ENCODE results near the gene ATP2C1.

DNA sequence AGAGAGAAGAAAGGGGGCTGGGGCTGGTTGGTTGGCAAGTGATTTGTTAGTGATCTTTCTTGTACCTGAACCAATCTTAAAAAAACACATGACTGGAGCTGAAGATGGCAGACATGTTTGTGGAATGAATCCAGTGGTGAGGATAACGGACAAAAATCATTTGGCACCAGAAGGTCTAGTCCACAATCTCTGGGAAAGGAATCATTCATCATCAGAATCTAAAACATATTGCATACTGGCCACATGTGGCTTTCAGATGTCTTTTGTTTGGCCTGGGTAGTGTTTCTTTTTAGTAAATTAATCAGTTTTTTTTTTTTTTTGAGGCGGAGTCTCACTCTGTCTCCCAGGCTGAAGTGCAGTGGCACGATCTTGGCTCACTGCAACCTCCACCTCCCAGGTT is 137.8 kb downstream of the ATP2C1 start:
- no peak for TF ChIP-seq POLR2A (IDR thresholded peaks at IDR 0.05)
- TF ChIP-seq, protein P1, sequence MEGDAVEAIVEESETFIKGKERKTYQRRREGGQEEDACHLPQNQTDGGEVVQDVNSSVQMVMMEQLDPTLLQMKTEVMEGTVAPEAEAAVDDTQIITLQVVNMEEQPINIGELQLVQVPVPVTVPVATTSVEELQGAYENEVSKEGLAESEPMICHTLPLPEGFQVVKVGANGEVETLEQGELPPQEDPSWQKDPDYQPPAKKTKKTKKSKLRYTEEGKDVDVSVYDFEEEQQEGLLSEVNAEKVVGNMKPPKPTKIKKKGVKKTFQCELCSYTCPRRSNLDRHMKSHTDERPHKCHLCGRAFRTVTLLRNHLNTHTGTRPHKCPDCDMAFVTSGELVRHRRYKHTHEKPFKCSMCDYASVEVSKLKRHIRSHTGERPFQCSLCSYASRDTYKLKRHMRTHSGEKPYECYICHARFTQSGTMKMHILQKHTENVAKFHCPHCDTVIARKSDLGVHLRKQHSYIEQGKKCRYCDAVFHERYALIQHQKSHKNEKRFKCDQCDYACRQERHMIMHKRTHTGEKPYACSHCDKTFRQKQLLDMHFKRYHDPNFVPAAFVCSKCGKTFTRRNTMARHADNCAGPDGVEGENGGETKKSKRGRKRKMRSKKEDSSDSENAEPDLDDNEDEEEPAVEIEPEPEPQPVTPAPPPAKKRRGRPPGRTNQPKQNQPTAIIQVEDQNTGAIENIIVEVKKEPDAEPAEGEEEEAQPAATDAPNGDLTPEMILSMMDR (IDR thresholded peaks at IDR 0.05 in 4 of 5, conservative IDR thresholded peaks at IDR 0.05 in 1 of 5): no peak

Data from gastrocnemius medialis (tissue), 4 donors.